H1 (cell line): ENCODE measurements around the gene ARL11. TPM values are rescaled to one million over a fixed set of nuclear protein-coding genes. Genes with fewer than 3 reads are reported as not detected.

ENCODE experiments used
- CTCF ChIA-PET: fragments of 300-600 bp; sonication (Branson Sonifier 250); formaldehyde crosslinking; loops from one replicate; lab custom pipeline; 2021; ENCODE audit not compliant: partially characterized antibody; lab: Charles Lee
- POLR2A ChIA-PET: fragments of 300-600 bp; sonication (Branson Sonifier 250); formaldehyde crosslinking; loops from one replicate; lab custom pipeline; 2021; ENCODE audit warnings: inconsistent platforms; ENCODE audit not compliant: partially characterized antibody; lab: Charles Lee
- DNase-seq, 2 experiments: peaks; one replicate each; pipeline versions ENCODE4 v3.0.0 to v3.0.0-alpha.2; 2010 to 2022; ENCODE audit warnings: low spot score in 2 of 2, low read depth in 1 of 2, mixed read lengths in 1 of 2
- FAIRE-seq: peaks from 2 replicates; lab custom pipeline; 2011; peaks lifted over from hg19 to GRCh38; lab: Jason Lieb, UNC
- H2AFZ ChIP-seq: 2 replicates; pipeline ENCODE4 v1.8.1; 2012; ENCODE audit warnings: low read length, inconsistent platforms
- H2AK5ac ChIP-seq: 2 replicates; pipeline ENCODE4 v1.6.1; 2013; ENCODE audit warnings: low read depth, low read length
- H2BK120ac ChIP-seq: replicated peaks from 2 replicates; pipeline ENCODE3; 2013; ENCODE audit warnings: low read depth, low read length, inconsistent platforms
- H2BK12ac ChIP-seq: 2 replicates; pipeline ENCODE4 v1.6.1; 2013; ENCODE audit warnings: low read depth, low read length
- H2BK15ac ChIP-seq: 2 replicates; pipeline ENCODE4 v1.6.1; 2013; ENCODE audit warnings: low read length
- H2BK20ac ChIP-seq: 2 replicates; pipeline ENCODE4 v1.6.1; 2013; ENCODE audit warnings: low read length
- H2BK5ac ChIP-seq: 2 replicates; pipeline ENCODE4 v1.6.1; 2013; ENCODE audit warnings: low read depth, low read length
- H3K14ac ChIP-seq: 2 replicates; pipeline ENCODE4 v1.6.1; 2013; ENCODE audit warnings: inconsistent platforms; ENCODE audit not compliant: insufficient read length
- H3K18ac ChIP-seq: 2 replicates; pipeline ENCODE4 v1.6.1; 2013; ENCODE audit warnings: low read length; ENCODE audit errors: extremely low read depth
- H3K23ac ChIP-seq: 2 replicates; pipeline ENCODE4 v1.6.1; 2013; ENCODE audit warnings: inconsistent platforms; ENCODE audit not compliant: insufficient read length
- H3K23me2 ChIP-seq: 2 replicates; pipeline ENCODE4 v1.6.1; 2013; ENCODE audit warnings: low read depth, low read length
- H3K27ac ChIP-seq: 2 replicates; pipeline ENCODE4 v1.6.1; 2011; ENCODE audit warnings: low read depth, low read length, inconsistent platforms
- H3K27me3 ChIP-seq, 4 experiments: replicated peaks in 1 of 4; 1 replicate in 1 of 4; 2 replicates in 3 of 4; pipeline versions ENCODE4 v1.6.1 to v1.8.1; 2011 to 2013; ENCODE audit warnings: low read length in 3 of 4, mild to moderate bottlenecking in 3 of 4, inconsistent platforms in 2 of 4, mixed read lengths in 2 of 4, moderate library complexity in 1 of 4; ENCODE audit not compliant: control insufficient read depth in 3 of 4, insufficient read depth in 3 of 4; ENCODE audit errors: extremely low read depth in 1 of 4
- H3K36me3 ChIP-seq, 4 experiments: 2 replicates each; pipeline versions ENCODE4 v1.6.1 to v1.8.1; 2011 to 2013; ENCODE audit warnings: mild to moderate bottlenecking in 4 of 4, low read length in 3 of 4, moderate library complexity in 2 of 4, control low read depth in 1 of 4, inconsistent platforms in 1 of 4; ENCODE audit not compliant: insufficient read depth in 4 of 4, control insufficient read depth in 2 of 4
- H3K4ac ChIP-seq: replicated peaks from 2 replicates; pipeline ENCODE3; 2013; ENCODE audit warnings: low read length, low read depth, mixed read lengths, inconsistent platforms; ENCODE audit not compliant: insufficient read length
- H3K4me1 ChIP-seq, 4 experiments: replicated peaks in 1 of 4; 1 replicate in 1 of 4; 2 replicates in 3 of 4; pipeline versions ENCODE4 v1.6.1 to v1.8.1; 2011 to 2013; ENCODE audit warnings: low read length in 3 of 4, inconsistent platforms in 2 of 4, mixed read lengths in 1 of 4; ENCODE audit not compliant: insufficient read depth in 4 of 4, control insufficient read depth in 3 of 4
- H3K4me2 ChIP-seq, 2 experiments: 2 replicates each; pipeline versions ENCODE4 v1.6.1 to v1.8.1; 2011 to 2013; ENCODE audit warnings: low read depth in 2 of 2, low read length in 2 of 2, control low read depth in 1 of 2, inconsistent platforms in 1 of 2, mild to moderate bottlenecking in 1 of 2; ENCODE audit not compliant: insufficient read depth in 1 of 2
- H3K4me3 ChIP-seq, 4 experiments: fragments of 200-600, 300-600 bp in 1 of 4; sonication (generic), shearing (Covaris generic), sonication (Bioruptor Twin) in 1 of 4; 2 replicates each; pipeline versions ENCODE4 v1.5.1 to v1.8.1; 2011 to 2016; ENCODE audit warnings: low read length in 4 of 4, low read depth in 3 of 4, control low read depth in 2 of 4, inconsistent platforms in 2 of 4, mild to moderate bottlenecking in 2 of 4, mixed read lengths in 1 of 4, moderate library complexity in 1 of 4; ENCODE audit not compliant: insufficient read depth in 2 of 4; ENCODE audit errors: extremely low read depth in 1 of 4
- H3K56ac ChIP-seq: replicated peaks from 2 replicates; pipeline ENCODE3; 2013; ENCODE audit warnings: low read depth, mild to moderate bottlenecking, mixed read lengths, low read length, inconsistent platforms; ENCODE audit not compliant: insufficient read length
- H3K79me1 ChIP-seq: 2 replicates; pipeline ENCODE4 v1.6.1; 2013; ENCODE audit warnings: low read depth, low read length, control low read depth
- H3K79me2 ChIP-seq, 2 experiments: 2 replicates each; pipeline versions ENCODE4 v1.6.1 to v1.8.1; 2012 to 2013; ENCODE audit warnings: low read length in 2 of 2, mild to moderate bottlenecking in 2 of 2, inconsistent platforms in 1 of 2; ENCODE audit not compliant: insufficient read depth in 2 of 2, control insufficient read depth in 1 of 2
- H3K9ac ChIP-seq, 4 experiments: replicated peaks in 1 of 4; 1 replicate in 1 of 4; 2 replicates in 3 of 4; pipeline versions ENCODE4 v1.6.1 to v1.8.1; 2011 to 2013; ENCODE audit warnings: low read depth in 3 of 4, low read length in 3 of 4, control low read depth in 2 of 4, mild to moderate bottlenecking in 2 of 4, moderate library complexity in 2 of 4, inconsistent platforms in 1 of 4; ENCODE audit errors: extremely low read depth in 1 of 4
- H3K9me3 ChIP-seq, 2 experiments: 2 replicates each; pipeline versions ENCODE4 v1.6.1 to v1.8.1; 2012 to 2013; ENCODE audit warnings: mild to moderate bottlenecking in 2 of 2, moderate library complexity in 2 of 2, control low read depth in 1 of 2, inconsistent platforms in 1 of 2, low read depth in 1 of 2, low read length in 1 of 2, mixed read lengths in 1 of 2; ENCODE audit not compliant: insufficient read depth in 2 of 2
- H4K20me1 ChIP-seq, 2 experiments: replicated peaks in 1 of 2; 2 replicates each; pipeline versions ENCODE3 to v1.8.1; 2011 to 2013; ENCODE audit warnings: inconsistent platforms in 2 of 2, low read length in 2 of 2, mild to moderate bottlenecking in 1 of 2; ENCODE audit not compliant: insufficient read depth in 2 of 2, control insufficient read depth in 1 of 2
- H4K5ac ChIP-seq: 2 replicates; pipeline ENCODE4 v1.6.1; 2013; ENCODE audit warnings: low read length, low read depth, mixed read lengths, inconsistent platforms; ENCODE audit not compliant: insufficient read length
- H4K8ac ChIP-seq: 2 replicates; pipeline ENCODE4 v1.8.0; 2013; ENCODE audit warnings: mild to moderate bottlenecking, moderate library complexity, low read length, inconsistent platforms; ENCODE audit not compliant: insufficient read depth; ENCODE audit errors: extremely low read depth
- H4K91ac ChIP-seq: replicated peaks from 2 replicates; pipeline ENCODE3; 2013; ENCODE audit warnings: low read length, mixed read lengths, inconsistent platforms; ENCODE audit not compliant: insufficient read length
- GTF2F1 ChIP-seq: IDR thresholded peaks from 2 replicates; pipeline ENCODE4 v1.6.1; 2012; ENCODE audit warnings: low read depth, low read length, improper control_type of control experiment, borderline replicate concordance
- MAFK ChIP-seq: IDR thresholded peaks from 2 replicates; pipeline ENCODE4 v1.6.1; 2012; ENCODE audit warnings: low read depth, mild to moderate bottlenecking, improper control_type of control experiment, low read length
- WGBS, 2 experiments: shearing (Covaris generic) in 1 of 2; methylation state at CpG; one replicate each; pipeline versions ENCODE4 v1.1.6 to v1.1.7; 2013 to 2015; ENCODE audit warnings: low lambda C conversion rate in 2 of 2, mixed read lengths in 2 of 2, inconsistent platforms in 1 of 2, low coverage in 1 of 2, missing lambda C conversion rate in 1 of 2; ENCODE audit not compliant: insufficient replicate concordance in 2 of 2, insufficient coverage in 1 of 2, insufficient read length in 1 of 2; ENCODE audit errors: extremely low coverage in 1 of 2, missing lambda C conversion rate in 1 of 2; 5-methylcytosine and 5-hydroxymethylcytosine counted together
- polyA plus RNA-seq, 7 experiments: library from polyadenylated mRNA; depleted of rRNA in 3 of 7; stranded (reverse) in 5 of 7; unstranded in 2 of 7; fragments of >200 nt in 5 of 7; fragments of 200-250 nt in 2 of 7; gene quantifications; 1 replicate in 5 of 7; 2 replicates in 1 of 7; 4 replicates in 1 of 7; pipeline versions ENCODE4 v1.2.1 to v1.2.3, GENCODE V29; 2011 to 2013; ENCODE audit warnings: missing spikeins in 2 of 7, mixed read lengths in 2 of 7
- total RNA-seq: library from RNA; stranded (reverse); fragmentation: NEBNext Ultra II Directional; extraction: Animal tissue kit (Norgen Biotek cat#: 25700); gene quantifications from 2 replicates; pipeline ENCODE4 v1.2.1, GENCODE V29; 2021

Gene ARL11
- total and polyA plus RNA-seq, 2 of the 8 experiments (the other 6 are each of a cell fraction or from before 2014, with no cell fraction given) = 0.45 to 0.52 TPM

GRCh38 chr13:49587311-49587847 lies 40.9 kb upstream of the ARL11 start:
- H2AK5ac ChIP-seq = no peak overlapping the region
- no peak overlapping the region for H2BK120ac ChIP-seq
- no peaks in the 10 kb centered on the region for H3K27me3 ChIP-seq
- no peak overlapping the region for H2BK5ac ChIP-seq
- peaks cover 0 to 15% of the 10 kb centered on the region in 2 experiments; a peak in 2 of 4 replicates for H3K79me2 ChIP-seq
- no peak overlapping the region for H3K4me3 ChIP-seq
- ChIA-PET POLR2A (no interaction called here), CTCF (interaction anchor here (0.6 to 1.4 kb wide), 2 partner anchors 27 to 40 kb away, joined by 3 read pairs; no protein-coding TSS in a partner anchor)
- no peak overlapping the region for H4K91ac ChIP-seq
- DNase-seq (no peak), FAIRE-seq (no peak)
- 80% methylated on average over 2 of the region's 2 CpGs; no CpG with 5 or more reads in 1 of the 2 experiments for WGBS, 2 experiments
- H3K36me3 ChIP-seq = no peaks in the 10 kb centered on the region
- no peaks in the 10 kb centered on the region for H3K79me1 ChIP-seq
- H3K9me3 ChIP-seq = no peaks in the 10 kb centered on the region
- no peak overlapping the region for H3K56ac ChIP-seq
- H3K27ac ChIP-seq = no peak overlapping the region
- no peak overlapping the region for H4K5ac ChIP-seq
- no peaks in the 10 kb centered on the region; a peak in 2 of 7 replicates for H3K4me1 ChIP-seq
- H3K14ac ChIP-seq = no peak overlapping the region
- no peak overlapping the region for H2BK12ac ChIP-seq
- H3K23ac ChIP-seq = no peak overlapping the region
- H3K4me2 ChIP-seq = no peak overlapping the region
- H4K20me1 ChIP-seq = no peaks in the 10 kb centered on the region
- no peak overlapping the region for H2AFZ ChIP-seq
- H3K4ac ChIP-seq = no peak overlapping the region
- no peak overlapping the region for H4K8ac ChIP-seq
- 0 out of 2 replicates have a peak overlapping the region, but pooled peaks have one; percentile 35 for H2BK20ac ChIP-seq
- no peak overlapping the region for H3K18ac ChIP-seq
- H3K23me2 ChIP-seq = peaks cover 11% of the 10 kb centered on the region
- no peak overlapping the region for H3K9ac ChIP-seq
- H2BK15ac ChIP-seq = no peak overlapping the region
- TF ChIP-seq GTF2F1 = no peak
- no peak for TF ChIP-seq MAFK
